ENCODE data around the gene SLC22A15.
"Not testable (repeated sequence)": the region's sequence is repeated elsewhere in the genome, so short reads cannot be mapped to it uniquely, and the experiment has no call there.

Gene SLC22A15

DNA sequence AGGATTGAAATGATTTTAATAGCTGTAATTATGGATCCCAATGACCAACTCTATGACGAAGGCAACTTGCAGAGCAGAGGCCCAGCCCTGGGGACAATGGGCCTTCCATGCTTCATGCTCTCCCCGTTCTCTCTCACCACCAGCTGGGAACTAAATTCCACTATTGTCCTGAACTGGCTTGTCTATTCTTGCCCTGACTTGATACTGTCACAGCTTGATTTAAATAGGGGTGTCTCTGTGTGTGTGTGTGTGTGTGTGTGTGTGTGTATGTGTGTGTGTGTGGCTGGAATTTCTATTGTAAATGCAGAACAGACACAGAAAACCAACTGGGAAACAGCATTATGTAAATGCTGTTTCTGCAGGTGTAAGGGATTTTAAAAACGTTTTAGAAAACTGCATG lies 57.0 kb downstream of the SLC22A15 start:
- DNase-seq: no peak

DNA sequence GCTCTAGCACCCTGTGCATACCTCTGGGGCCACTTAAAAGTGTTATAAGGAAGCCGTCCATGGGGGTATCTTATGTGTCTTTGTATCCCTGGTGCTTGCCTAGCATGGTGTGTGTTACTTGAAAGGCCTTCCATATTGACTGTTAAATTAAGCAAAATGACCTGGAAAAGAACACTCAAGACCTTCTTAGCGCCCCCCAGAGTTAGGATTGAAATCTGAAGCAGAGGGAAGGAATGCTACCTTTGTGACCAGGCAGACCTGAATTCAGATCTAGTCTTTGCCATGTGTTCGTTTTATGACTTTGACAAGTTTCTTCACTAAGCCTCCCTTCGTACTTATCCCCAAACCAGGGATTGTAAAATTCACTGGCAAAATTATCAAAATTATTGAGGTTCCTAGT lies 59.9 kb downstream of the SLC22A15 start:
- DNase-seq: no peak
- TF ChIP-seq GATA1 (IDR thresholded peaks at IDR 0.05; ENCODE audit: low read depth, low read length) (no peak), POLR2A (IDR thresholded peaks at IDR 0.05; ENCODE audit: low read length) (no peak)

More for the DNA sequence above, 57.0 kb downstream of the SLC22A15 start:
- TF ChIP-seq GATA1 (IDR thresholded peaks at IDR 0.05; ENCODE audit: low read depth, low read length) (no peak), POLR2A (IDR thresholded peaks at IDR 0.05; ENCODE audit: low read length) (no peak)

DNA sequence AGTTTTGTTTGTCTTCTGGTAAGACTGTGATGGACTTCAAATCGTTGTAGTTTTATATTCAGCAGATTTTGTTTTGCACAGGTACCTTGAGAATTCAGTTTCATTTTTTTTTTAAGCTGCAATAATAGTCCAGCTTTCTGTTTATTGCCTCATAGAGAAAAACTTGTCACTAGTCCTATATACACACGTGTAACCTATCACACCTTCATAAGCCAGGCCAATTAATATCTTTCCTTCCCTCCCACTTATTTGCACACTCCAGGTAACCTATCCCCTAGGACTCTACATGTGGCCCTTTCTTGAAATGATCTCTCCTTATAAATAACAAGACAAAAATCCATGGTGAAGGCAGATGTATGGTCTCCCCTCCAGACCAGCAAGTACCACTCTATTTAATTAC lies 62.4 kb downstream of the SLC22A15 start:
- TF ChIP-seq POLR2A (IDR thresholded peaks at IDR 0.05; ENCODE audit: low read length): no peak
- TF ChIP-seq GATA1 (IDR thresholded peaks at IDR 0.05; ENCODE audit: low read depth, low read length): no peak
- DNase-seq: no peak

DNA sequence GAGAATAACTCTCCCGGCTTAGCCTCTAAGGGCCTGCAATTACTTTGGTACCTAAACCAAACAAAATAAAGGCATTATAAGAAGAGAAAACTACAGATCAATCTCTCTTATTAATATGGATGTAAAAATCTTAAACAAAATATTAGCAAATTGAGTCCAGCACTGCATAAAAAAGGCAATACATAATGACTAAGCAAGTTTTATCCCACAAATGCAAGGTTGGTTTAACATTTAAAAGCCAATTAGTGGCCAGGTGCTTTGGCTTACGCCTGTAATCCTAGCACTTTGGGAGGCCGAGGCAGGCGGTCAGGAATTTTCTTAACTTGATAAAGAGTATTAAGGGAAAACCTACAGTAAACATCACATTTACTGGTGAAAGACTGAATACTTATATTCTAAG lies 67.8 kb downstream of the SLC22A15 start:
- DNase-seq: no peak
- TF ChIP-seq POLR2A (IDR thresholded peaks at IDR 0.05; ENCODE audit: low read length) (no peak), GATA1 (IDR thresholded peaks at IDR 0.05; ENCODE audit: low read depth, low read length) (no peak)

DNA sequence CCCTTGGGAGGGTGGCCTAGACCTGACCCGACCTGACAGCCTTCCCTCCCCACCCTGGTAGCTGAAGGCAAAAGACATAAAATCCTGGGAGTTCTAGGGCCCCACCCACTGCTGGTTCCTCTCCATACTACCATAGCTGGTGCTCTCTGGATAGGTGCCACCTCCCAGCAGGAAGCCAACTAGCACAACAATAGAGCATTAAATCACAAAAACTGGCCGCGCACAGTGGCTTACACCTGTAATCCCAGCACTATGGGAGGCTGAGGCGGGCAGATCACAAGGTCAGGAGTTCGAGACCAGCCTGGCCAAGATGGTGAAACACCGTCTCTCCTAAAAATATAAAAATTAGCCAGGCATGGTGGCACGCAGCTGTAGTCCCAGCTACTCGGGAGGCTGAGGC lies 70.6 kb downstream of the SLC22A15 start:
- DNase-seq: not testable (repeated sequence)

DNA sequence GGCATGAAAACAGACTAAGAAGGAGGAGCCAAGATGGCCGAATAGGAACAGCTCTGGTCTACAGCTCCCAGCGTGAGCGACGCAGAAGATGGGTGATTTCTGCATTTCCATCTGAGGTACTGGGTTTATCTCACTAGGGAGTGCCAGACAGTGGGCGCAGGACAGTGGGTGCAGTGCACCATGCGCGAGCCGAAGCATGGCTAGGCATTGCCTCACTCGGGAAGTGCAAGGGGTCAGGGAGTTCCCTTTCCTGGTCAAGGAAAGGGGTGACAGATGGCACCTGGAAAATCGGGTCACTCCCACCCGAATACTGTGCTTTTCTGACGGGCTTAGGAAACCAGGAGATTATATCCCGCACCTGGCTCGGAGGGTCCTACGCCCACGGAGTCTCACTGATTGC lies 75.6 kb downstream of the SLC22A15 start:
- not testable (repeated sequence) for DNase-seq

DNA sequence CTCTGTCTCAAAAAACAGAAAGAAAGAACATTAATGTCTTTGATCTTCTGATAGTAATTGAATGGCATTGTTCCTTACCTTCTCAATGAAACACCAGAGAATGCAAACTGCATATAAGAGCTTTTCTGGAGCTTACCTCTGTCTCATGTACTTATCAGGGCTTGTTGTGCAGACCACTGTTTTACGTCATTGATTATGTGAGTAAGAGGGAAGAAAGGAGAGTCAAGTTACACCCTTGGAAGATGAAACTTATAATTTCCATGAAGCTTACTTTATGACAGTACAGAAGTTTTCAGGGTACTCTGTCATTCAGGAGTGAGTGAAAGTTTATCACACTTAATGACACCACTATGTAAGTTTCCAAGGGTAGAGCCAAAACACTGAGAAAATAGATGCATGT lies 85.9 kb downstream of the SLC22A15 start:
- no peak for DNase-seq
- TF ChIP-seq POLR2A (IDR thresholded peaks at IDR 0.05; ENCODE audit: low read length) (no peak), GATA1 (IDR thresholded peaks at IDR 0.05; ENCODE audit: low read depth, low read length) (no peak)

DNA sequence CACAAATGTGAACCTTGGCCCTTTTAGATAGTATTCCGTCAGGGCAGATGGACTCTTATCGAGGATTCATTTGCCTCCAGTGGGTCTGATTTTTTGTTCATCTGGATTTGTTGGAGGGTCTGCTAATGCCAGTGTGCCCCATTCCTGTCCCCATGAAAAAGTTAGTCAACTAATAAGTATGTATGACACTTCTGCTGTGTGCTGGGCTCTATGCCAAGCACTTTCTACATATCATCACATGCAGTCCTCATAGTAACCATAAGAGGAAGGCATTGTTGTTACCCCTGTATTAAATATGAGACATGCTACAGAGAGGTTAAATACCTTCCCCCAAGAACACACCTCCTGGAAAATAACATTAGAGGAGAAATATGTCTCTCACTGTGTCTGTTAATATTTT lies 88.3 kb downstream of the SLC22A15 start:
- DNase-seq: peak; percentile 22 to 28
- no peak for TF ChIP-seq POLR2A (IDR thresholded peaks at IDR 0.05; ENCODE audit: low read length)
- TF ChIP-seq GATA1 (IDR thresholded peaks at IDR 0.05; ENCODE audit: low read depth, low read length): no peak

DNA sequence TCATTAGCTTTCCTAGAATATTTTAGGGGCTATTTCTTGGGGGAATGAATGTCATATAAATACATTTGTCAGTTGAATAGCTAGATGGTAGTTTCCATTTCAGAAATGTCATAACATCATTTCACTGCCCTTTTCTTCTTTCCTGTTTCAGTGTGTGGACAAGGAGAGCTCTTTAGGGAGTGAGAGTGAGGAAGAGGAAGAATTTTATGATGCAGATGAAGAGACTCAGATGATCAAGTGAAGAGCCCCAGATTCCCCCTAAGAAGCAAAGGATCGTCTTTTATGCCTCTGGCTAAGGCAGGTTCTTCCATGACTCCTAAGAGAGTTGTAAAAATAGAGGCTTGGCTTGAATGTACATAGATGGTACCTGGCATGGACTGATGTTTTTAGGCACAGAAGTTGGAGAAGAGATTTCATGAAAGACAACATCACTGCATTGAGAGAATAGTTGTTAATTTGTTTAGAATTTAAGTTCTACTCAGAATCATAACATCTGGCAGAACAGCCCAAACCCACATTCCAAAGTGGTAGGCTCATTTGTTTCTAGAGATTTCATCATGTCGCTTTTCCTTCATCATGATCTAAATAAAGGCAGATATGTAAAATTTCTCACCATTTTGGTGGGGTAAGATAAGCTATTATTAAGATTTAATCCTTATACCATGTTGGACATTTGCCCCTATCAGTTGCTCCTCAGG lies 90.7 kb downstream of the SLC22A15 start:
- TF ChIP-seq GATA1 (IDR thresholded peaks at IDR 0.05; ENCODE audit: low read depth, low read length) (no peak), POLR2A (IDR thresholded peaks at IDR 0.05; ENCODE audit: low read length) (no peak)
- no peak for DNase-seq

DNA sequence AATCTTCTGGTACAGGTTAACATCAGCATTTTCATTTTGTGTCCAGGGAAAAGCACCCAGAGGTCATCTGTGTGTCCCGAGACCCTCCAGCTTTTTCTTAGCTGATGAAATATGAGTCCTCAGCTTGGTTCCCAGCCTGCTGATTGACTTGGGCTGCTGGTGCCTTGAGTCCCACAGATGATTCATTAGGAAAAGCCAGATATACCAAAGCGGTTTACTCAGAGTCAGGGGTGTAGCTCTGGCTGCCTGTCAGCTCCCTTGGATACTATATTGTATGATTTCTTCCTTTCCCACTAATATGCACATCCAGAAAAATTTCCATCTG lies 91.2 kb downstream of the SLC22A15 start:
- TF ChIP-seq POLR2A (IDR thresholded peaks at IDR 0.05; ENCODE audit: low read length) (no peak), GATA1 (IDR thresholded peaks at IDR 0.05; ENCODE audit: low read depth, low read length) (no peak)
- DNase-seq: no peak

DNA sequence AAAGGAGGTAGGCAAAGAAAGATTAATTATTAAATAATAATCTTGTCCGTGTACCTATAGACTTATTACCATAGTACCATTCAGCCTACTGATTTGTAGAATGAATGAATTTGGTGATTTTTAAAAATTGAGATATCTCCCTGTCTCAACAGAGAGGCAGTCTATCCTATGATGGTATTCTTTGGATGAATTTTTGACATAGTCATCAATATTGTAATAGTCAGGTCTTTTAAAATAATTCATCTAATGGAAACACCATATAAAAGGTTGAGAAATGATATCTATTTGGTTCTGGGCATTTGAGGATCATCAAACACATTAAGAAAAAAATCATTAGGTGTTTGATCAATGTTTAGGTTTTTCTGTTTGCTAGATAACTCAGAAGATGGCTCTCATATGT lies 99.3 kb downstream of the SLC22A15 start:
- no peak for DNase-seq
- TF ChIP-seq POLR2A (IDR thresholded peaks at IDR 0.05; ENCODE audit: low read length): no peak
- no peak for TF ChIP-seq GATA1 (IDR thresholded peaks at IDR 0.05; ENCODE audit: low read depth, low read length)

DNA sequence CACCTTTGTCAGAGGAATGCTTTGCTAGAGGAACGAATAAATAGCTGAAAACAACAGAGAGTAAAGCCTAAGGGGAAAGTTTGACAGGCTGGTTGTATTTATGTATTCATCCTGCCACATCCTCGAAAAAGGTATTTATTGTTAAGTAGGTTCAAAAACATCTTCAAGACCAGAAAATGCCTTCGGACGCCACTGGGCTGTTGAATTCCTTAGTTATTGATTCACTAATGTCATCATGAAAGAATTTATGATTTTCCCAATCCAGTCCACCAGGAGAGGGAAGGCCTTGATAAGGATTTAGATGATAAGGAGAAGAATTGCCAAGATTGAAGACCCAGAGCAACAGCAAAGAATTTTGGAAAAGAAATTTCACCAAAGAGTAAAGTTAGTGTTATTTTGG lies 99.7 kb downstream of the SLC22A15 start:
- TF ChIP-seq POLR2A (IDR thresholded peaks at IDR 0.05; ENCODE audit: low read length) (no peak), GATA1 (IDR thresholded peaks at IDR 0.05; ENCODE audit: low read depth, low read length) (no peak)
- no peak for DNase-seq

DNA sequence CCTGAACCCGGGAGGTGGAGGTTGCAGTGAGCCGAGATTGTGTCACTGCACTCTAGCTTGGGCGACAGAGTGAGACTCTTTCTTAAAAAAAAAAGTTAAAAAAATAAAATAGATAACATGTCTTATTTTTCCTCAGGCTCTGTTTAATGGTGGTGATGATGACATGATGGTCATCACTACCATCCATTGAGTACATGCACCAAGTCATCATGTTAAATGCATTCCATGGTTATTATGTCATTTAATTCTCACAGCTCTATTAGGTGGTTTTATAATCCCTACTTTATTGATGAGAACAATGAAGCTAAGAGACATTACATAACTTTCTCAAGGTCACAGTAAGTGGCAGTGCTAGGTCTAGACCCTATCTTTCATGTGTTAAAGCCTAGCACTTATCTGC lies 100.5 kb downstream of the SLC22A15 start:
- DNase-seq: no peak
- TF ChIP-seq GATA1 (IDR thresholded peaks at IDR 0.05; ENCODE audit: low read depth, low read length) (no peak), POLR2A (IDR thresholded peaks at IDR 0.05; ENCODE audit: low read length) (no peak)

DNA sequence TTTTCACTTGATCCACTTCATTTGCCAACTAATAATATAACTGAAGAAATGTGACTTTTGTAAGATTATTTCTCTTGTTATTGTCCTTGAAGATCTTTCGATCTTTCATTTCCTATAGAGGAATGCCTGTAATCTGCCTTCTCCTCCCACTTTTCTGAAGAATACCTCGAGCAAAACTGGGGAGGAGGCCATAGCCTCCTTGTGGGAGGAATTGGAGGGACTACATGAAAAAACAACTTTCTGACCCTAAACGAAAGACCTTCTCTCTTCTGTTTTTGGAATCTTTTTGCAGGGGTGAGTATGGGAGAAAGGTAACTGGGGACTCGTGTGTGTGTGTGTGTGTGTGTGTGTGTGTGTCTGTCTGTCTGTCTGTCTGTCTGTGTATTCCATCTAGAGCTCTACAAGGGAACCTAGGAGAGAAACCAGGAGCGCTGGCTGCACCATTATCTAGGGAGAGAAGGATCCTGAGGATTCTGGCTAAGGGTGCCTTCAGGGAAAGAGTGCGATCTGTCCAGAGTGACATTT lies 102.4 kb downstream of the SLC22A15 start:
- TF ChIP-seq GATA1 (IDR thresholded peaks at IDR 0.05; ENCODE audit: low read depth, low read length) (no peak), POLR2A (IDR thresholded peaks at IDR 0.05; ENCODE audit: low read length) (no peak)
- DNase-seq: no peak

DNA sequence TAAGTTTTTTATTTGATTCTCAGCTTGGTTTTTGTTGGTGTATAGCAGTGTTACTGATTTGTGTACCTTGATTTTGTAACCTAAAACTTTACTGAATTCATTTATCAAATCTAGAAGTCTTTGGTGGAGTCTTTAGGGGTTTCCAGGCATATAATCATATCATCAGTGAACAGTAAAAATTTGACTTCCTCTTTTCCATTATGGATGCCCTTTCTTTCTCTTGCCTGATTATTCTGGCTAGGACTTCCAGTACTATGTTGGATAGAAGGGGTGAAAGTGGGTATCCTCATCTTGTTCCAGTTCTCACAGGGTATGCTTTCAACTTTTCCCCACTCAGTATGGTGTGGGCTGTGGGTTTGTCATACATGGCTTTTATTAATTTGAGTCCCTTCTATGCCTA lies 111.3 kb downstream of the SLC22A15 start:
- DNase-seq: no peak
- TF ChIP-seq GATA1 (IDR thresholded peaks at IDR 0.05; ENCODE audit: low read depth, low read length) (no peak), POLR2A (IDR thresholded peaks at IDR 0.05; ENCODE audit: low read length) (no peak)

DNA sequence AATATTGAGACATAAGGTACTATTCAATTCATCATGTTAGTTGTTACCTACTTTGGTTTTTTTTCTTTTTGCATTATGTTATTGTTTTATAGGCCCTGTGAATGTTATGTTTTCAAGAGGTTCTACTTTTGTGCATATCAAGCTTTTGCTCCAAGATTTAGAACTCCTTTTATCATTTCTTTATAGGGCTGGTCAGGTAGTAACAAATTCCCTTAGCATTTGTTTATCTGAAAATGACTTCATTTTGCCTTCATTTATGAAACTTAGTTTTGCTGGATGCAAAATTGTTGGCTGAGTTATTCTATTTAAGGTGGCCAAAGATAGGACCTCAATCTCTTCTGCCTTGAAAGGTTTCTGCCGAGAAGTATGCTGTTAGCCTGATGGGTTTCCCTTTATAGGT lies 113.6 kb downstream of the SLC22A15 start:
- DNase-seq: no peak
- TF ChIP-seq POLR2A (IDR thresholded peaks at IDR 0.05; ENCODE audit: low read length) (no peak), GATA1 (IDR thresholded peaks at IDR 0.05; ENCODE audit: low read depth, low read length) (no peak)
